ENCODE measurements around the gene RNFT1.
"Not testable (repeated sequence)": the region's sequence is repeated elsewhere in the genome, so short reads cannot be mapped to it uniquely, and the experiment has no call there.

- TF ChIP-seq CTCF (IDR thresholded peaks at IDR 0.05); EP300 (IDR thresholded peaks at IDR 0.05); POLR2A (IDR thresholded peaks at IDR 0.05; ENCODE audit: low read depth); POLR2AphosphoS5 (IDR thresholded peaks at IDR 0.05): not testable (repeated sequence)
These were observed 43.8 kb upstream of the RNFT1 start for GRCh38 chr17:60008377-60008776.
